Measurements from ENCODE around the gene ARHGEF7.

Gene ARHGEF7

DNA sequence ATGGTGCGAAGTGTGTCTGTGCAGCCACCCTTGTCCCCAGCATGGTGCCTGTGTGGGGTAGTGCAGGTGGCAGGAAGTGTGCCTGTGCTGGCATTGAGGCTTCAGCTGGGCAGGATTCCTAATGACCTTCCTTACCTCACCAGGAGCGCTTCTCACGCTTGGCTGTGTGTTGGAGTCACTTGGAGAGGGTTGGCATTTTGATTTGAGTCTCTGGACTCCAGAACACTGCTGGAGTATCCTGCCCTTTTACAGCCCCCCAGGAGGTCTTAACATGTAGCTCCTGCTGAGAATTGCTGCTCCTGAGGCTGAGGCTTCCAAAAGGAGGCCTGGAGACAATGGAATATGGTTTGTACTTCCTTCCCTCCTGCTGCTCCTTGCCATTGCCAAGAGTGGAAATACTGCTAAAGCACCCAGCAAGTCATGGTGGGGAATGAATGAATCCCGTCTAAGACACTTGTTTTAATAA, 87.1 kb downstream of the ARHGEF7 start:
- DNase-seq, result no peak

DNA sequence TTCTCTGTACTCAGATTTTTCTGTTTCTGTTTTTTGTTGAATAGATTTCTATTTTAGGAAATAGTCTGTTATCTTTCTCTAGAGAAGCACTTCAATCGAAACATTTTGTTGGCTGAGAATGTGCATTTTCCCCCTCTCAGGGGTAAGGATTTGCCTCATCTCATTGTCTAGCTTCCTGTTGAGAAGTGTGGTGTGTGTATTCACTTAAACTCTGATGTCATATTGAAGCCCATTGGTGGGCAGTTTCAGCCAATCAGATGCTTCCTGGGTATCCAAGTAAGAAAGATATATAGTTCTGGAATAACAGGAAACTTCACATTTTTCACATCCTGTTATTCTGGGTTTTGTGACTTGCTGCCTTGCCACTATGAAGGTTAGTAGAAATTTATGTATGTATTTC, 87.6 kb downstream of the ARHGEF7 start:
- DNase-seq, result peak; percentile 30

DNA sequence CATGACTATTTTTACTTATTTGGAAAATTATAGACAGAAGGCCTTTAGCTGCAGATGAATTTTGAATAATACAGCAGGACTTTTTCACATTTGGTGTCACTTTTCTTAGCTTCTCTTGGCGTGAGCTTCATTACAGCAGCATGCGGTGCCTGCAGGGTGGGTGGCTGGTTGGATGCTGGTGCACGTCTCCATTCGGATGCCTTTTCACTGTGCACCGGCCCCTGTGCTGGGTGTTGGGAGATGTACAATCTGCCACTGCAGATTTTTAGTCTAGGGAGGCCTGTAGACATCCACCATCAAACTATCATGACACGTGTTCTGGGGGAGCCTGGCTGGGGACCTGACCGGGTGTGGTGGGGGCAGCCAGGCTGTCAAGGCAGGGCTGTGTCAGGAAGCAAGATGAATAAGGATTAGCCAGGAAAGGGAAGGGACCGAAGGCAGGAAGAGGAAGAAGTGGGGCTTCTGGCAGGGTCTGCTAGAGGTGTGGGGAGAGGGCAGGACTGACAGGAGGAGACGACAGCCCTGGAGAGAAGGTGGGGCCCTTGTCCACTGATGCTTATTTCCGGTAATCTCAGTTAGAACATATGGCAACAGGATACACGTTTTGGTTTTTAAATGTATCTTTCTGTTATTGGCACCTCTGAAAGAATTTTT, 88.8 kb downstream of the ARHGEF7 start:
- DNase-seq, result no peak

DNA sequence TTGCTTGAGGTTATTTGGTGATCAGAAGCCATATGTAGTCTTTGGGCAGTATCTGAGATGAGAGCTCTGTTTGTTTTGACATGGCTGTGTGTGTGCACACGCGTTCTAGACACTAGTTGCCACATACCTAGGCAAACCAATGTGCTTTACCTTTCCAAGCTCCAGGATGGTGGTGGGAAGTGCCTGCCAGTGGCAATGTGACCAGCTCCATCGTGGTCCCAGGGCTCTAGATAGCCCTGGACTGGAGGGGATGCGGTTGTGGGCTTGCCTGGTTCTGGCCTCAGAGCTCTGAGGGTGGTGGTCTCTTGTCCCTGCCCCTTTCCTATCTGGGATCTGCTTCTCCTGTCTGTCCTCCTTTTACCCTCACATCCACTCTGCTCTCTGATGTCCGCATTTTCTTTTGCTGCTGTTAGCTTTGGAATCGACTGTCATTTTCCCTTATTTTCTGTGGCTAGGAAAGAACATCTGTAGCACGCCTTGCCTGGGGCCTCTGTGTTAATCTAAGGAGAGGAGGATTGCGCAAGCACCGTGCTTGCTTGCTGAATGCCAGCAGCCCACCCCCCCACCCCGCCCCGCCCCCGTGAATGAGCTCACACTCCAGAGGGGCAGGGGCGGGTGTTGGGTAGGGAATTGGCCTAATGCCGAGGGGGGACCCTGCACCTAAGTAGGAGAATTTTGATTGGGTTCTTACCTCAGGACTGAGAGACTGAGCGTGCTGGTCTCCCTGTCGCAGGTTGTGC, 89.5 kb downstream of the ARHGEF7 start:
- DNase-seq, result no peak

DNA sequence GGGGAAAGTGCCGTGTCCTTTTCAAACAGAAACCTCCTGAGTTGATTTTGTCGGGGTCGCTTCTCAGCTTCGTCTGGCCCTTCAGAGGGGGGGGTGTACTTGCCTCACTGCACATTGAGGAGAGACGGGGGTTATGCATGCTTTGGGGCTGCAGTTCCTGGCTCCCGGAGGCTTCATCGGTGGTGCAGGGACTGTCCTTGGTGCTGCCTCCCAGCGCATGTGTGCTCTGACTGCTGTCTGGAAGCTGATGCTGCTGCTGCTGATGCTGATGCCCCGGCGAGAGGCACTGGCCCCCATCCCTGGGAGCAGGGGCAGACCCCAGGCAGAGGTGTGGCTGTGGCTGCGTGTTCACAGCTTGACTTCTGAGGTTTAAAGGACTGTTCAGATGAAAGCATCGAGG, 91.0 kb downstream of the ARHGEF7 start:
- DNase-seq, result no peak

DNA sequence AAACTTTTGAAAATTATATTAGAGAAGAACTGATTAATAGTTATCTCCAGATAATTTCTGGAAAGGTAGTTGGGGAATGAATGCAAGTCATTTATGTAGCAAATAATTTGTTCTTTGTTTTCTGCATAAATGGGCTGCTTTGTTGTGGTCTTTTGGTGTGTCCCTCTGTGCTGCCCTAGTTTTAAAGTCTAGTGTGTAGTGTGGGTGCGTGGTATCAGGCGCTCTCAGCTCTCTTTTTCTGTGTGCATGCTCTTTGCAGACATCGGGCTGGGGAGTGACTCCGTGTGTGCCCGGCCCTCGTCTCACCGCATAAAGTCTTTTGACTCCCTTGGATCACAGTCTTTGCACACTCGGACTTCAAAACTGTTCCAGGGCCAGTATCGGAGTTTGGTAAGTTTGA, 94.5 kb downstream of the ARHGEF7 start:
- DNase-seq, result peak; percentile 72

DNA sequence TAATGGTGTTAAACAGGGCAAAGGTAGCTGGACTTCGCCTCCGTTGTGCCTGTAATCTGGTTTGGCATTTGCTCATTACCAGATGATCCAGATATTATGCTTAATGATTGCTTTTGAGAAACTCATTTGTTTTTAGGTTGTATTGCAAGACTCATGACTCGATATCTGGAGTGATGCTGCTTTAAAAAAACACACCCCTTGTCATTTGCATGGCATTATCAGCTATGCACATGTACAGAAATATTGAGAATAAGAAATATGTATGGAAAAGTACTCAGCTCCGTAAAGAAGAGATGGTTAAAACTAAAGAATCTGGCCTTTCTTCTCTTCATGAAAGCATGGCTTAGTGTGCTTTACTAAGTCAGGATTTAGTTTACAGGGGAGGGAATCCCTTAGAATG, 95.0 kb downstream of the ARHGEF7 start:
- no peak for DNase-seq

DNA sequence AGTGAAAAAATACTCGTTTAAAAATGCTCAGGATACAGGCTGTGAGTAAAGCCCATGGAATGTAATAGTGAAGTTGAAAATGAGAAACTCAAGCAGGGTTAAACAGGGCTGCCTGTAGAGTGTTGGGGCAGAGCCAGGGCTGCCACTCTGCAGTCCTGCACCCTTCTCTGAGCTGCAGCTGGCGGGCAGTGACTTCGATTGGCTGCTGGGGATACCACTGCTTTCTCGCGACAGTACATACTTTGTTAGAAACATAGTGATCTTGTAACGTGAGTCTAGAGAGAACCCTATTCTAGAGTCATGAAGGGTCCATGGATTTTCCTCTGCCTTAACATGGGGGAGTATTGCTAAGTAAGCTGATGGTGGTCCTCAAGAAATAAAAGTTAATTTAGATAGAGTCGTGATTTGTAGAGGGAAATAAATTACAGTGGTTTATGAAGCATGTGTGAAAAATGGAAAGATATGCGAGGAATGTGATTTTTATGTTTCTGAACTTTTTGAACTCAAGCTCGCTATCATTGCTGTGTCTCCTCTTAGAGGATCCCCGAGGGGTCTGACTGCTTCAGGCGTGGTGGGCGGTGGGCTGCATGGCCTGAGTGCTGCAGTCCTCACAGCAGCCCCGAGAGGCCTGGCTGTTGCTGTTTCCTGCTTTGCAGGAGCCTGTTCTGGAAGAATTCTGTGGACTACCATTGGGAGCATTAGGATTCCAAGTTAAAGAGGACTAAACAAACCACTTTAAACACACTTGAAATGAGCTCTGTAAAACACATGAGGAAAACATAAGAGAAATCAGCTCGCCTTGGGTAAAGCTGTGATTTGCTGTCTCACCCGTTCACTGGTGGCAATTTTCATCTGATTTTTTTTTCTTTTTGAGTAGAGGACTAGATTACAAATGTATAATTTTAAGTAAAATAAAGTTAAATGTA, 95.7 kb downstream of the ARHGEF7 start:
- peak; percentile 75 for DNase-seq

DNA sequence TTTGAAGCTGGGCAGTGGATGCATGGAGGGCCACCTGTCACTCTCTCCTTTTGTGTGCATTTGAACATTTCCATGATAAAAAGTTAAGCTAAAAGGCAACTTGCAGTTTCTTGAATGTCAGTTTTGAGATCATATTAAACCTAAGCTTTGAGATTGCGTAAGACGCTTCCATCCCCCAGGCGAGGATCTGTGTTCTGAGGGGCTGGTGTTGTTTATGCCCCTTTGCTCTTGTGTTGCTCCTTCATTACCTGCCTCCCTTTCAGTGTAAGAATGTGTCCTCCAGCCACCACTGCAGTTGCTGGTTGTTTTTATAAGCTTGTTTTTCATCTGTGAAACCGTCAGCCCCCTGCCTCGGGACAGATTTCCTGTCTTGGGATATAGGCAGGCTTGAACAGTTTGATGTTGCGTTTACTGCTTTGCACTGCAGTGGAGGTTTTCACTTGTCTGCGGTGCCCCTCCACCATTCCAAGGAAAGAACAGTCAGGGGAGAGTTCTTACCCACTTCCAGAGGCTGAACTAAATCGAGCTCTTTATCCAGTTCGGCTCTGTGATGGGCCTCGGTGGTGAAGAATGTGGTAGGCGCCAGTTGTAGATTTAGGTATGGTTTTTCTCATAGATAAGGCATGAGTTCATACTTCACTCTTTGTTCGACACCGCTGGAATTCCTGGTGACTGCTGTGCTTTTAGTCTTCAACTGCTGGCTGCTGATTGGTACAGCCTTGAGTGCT, 96.8 kb downstream of the ARHGEF7 start:
- no peak for DNase-seq

DNA sequence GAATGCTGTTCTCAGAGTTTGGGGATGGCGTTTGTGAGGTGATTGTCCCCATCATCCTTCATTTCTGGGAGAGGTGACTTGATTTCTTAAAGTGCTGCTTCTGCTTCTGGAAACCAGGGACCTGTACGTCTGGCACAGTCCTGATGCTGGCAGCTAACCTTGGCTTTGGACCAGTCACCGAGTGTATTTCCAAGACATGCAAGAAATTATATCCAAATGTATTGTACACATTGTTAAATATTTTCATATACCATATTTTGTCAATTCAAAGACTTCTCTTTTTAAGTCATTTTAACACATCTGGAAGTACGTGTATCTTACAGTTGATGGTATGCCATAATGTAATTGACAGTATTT, 97.4 kb downstream of the ARHGEF7 start:
- no peak for DNase-seq

DNA sequence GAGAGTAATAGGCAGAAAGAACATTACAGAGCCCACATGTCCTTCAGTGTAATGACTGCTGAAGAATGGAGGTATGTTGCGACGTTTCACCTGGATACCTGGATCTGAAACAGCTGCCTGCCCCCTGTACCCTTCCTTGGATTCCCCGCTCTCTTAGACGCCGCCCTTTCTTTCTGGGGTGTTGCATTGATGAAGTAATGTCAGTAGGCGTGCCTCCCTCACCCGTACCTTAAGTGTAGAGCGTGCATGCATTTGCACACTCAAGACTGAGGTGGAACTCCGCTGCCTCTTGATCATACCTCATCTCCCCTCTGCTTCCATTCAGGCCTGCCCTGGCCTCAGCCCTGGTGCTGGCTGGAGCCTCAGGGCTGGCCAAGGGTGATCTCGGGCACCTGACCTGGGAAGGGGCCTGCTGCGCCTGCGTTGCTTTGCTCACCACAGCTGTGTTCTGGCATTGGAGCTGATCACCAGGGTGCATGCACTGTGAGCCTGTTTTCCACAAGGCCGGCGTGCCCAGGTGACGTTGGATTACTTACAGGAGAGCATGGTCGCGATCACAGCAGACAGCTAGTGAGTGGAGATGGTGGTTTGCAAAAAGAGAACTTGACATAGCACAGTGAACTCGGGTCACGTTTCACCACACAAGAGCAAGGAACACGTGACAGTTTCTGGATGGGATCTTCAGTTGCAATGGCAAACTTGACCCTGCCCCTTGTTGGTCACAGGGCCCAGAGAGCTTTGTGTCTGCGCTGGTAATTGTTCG, 99.0 kb downstream of the ARHGEF7 start:
- DNase-seq, result no peak

DNA sequence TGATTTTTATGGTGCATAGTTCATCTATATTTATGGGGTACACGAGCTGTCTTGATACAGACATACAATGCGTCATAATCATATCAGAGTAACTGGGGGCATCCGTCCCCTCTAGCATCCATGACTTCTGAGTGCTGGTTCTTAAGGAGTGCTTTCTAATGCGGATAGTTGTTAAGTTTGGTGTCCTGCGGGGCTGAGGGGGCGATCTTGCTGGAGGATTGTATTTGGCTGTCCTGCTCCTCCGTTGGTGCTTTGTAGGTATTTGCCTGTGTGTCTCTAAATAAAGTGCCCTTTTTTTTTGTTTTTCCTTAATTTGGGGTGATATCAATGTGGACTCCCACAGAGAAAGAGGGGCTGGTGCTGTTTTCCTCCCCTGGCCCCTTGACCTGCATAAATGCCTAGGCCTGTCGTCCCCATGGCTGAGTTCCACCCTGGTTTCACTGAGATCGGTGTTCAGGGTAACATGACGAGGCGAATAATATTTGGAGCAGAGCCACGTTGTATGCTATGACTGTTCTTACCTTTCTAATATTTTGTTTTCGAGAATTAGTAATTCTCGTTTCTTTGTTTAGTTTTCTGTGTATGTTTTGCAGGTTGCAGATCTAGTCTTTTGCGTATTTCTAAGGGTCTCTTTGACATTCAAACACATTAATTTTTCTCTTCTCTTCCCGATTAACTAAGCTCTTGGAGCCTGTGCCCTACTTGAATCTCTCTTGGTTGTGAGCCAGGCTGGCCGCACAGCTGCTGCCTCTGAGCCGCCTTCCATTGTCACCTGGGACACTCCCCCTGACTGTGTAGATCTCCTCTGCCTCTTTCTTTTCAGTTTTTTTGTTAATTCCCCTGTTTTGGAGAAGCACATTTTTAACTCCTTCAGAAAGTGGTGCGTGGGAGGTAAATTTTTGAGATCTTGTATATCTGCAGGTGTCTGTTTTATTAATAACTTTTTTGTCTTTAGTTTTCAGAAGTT, 100.3 kb downstream of the ARHGEF7 start:
- DNase-seq, result no peak

DNA sequence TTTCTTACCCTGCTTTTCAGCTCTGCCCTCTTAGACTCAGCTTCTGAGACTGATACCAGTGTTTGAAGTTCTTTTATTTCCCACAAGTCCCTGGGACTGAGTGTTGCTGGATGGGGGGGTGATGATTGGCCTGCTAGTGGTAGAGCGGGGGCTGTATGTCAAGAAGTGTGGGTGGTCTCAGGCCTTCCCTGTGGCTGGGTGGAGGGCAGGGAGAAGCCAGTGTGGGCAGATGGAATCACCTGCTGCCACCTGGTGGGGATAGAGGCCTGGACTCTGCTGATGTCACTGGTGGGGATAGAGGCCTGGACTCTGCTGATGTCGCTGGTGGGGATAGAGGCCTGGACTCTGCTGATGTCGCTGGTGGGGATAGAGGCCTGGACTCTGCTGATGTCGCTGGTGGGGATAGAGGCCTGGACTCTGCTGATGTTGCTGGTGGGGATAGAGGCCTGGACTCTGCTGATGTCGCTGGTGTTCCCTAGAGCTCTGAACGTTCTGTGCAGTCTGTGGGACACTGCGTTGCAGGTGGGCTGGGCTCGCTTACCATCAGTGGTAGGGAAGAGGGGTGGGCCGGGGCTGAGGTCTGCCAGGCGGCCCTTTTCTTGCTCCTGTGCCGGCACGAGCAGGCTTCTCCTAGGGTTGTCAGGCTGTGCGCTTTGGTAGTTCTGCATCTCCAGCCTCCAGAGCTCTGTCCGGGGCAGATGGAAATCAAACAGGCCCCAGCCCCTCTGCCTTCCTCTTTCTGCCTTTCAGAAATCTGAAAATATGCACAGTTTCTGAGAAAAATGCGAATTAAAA, 101.3 kb downstream of the ARHGEF7 start:
- DNase-seq, result peak; percentile 20

DNA sequence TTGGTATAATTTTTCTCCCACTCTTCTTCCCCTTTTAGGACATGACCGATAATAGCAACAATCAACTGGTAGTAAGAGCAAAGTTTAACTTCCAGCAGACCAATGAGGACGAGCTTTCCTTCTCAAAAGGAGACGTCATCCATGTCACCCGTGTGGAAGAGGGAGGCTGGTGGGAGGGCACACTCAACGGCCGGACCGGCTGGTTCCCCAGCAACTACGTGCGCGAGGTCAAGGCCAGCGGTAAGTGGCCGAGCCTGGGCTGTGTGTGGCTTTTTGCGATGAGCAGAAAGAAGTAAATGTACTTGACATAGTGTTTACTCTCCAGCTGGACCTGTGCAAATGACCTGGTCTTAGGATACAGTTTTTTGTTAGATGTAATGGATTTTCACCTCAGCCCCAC, 102.5 kb downstream of the ARHGEF7 start:
- peak; percentile 15 for DNase-seq

DNA sequence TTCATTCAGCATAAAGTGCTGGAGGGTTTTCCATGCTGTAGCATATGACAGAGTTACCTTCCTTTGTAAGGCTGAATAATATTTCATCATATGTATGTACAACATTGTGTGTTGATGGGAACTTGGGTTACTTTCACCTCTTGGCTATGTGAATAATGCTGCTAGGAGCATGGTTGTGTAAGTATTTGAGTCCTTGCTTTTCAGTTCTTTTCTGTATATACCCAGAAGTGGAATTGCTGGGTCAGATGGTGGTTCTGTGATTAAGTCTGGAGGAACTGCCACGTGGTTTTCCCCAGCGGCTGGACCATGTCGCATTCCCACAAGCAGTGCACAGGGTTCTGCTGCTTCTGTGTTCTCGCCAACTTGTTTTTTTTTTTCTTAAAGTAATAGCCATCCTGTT, 104.2 kb downstream of the ARHGEF7 start:
- DNase-seq, result peak; percentile 45

DNA sequence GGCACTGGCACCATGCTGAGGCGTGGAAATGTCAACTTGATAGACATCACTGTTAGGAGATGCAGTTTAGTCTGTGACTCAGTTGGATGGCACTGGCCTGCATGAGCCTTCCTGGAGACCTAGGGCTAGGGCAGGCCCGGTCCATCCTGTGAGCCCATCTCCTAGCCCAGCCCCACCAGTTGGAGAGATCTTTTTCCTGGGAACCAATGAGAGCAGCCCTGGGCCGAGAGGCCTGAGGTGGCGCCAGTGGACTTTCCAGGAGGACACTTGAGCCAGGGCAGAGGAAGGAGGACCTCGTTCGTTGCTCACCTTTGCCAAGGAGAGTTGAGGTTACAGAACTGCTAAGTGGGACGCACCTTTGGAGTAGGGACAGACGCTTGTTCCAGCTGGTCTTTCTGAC, 104.8 kb downstream of the ARHGEF7 start:
- DNase-seq, result no peak

DNA sequence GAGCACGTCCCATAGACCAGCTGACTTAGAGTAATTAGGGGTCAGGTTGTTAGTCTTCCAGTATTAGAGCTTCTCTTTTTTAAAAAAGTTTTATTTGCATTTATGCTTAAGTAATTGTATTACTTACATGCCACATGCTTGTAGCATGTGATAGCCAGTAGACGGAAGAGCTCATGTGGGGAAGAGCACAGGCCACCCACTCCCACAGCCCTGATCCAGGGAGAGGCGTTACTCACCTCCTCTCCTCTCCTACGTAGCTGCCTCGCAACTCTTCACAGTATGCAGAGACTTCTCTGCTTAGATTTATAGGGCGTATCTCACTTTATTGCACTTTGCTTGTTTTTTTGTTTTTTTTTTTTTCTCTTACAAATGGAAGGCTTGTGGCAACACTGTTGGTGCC, 110.1 kb downstream of the ARHGEF7 start:
- no peak for DNase-seq

DNA sequence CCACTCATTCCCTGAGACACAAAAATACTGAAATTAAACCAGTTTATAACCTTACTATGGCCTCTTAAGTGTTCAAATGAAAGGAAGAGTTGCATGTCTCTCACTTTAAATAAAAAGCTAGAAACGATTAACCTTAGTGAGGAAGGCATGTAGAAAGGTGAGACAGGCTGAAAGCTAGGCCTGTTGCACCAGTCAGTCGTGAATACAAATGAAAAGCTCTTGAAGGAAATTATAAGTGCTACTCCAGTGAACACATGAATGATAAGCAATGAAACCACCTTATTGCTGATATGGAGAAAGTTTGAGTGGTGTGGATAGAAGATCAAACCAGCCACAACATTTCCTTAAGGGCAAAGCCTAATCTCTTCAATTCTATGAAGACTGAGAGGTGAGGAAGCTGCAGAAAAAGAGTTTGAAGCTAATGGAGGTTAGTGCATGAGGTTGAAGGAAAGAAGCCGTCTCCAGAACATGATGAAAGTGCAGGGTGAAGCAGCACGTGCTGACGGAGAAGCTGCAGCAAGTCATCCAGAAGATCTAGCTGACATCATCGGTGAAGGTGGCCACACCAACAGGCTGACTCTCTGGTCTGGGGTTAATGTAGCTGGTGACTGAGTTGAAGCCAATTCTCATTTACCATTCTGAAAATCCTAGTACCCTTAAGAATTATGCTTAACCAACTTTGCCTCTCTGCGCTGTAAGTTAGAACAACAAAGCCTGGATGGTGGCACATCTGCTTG, 110.9 kb downstream of the ARHGEF7 start:
- no peak for DNase-seq

DNA sequence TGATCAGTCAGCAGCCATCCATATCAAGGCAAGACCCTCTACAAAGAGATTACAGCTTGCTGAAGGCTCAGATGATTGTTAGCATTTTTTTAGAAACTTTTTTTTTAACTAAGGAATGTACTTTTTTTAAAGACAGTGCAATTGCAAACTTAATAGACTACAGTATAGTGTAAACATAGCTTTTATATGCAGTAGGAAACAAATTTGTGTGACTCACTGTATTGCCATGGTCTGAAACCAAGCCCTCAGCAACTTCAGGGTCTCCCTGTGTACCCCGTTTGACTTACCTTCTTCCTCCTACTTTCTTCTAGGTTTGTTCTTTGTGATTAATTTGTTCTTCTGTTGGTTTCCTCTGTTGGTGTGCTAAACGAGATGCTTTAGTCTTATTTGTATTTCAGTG, 112.3 kb downstream of the ARHGEF7 start:
- DNase-seq, result no peak
